Peyer's patch (tissue), 4 donors: ENCODE results near the gene MAEL. TPM values are rescaled to one million over a fixed set of nuclear protein-coding genes. Genes with fewer than 3 reads are reported as not detected.

Experiments
- DNase-seq, 3 donors: peaks; one replicate each; pipeline ENCODE4 v3.0.0-alpha.2; 2017 to 2019
- H3K27ac ChIP-seq, 4 donors: fragments of 200-600 bp; sonication (generic); one replicate each; pipeline ENCODE4 v1.5.1; 2016 to 2019
- H3K27me3 ChIP-seq, 2 donors: fragments of 200-600 bp; sonication (generic); one replicate each; pipeline ENCODE4 v1.5.1; 2019
- H3K36me3 ChIP-seq, 3 donors: fragments of 200-600 bp; sonication (generic); one replicate each; pipeline ENCODE4 v1.5.1; 2016 to 2019
- H3K4me1 ChIP-seq, 4 donors: fragments of 200-600 bp; sonication (generic); one replicate each; pipeline ENCODE4 v1.5.1; 2016 to 2019
- H3K4me3 ChIP-seq, 4 donors: fragments of 200-600 bp; sonication (generic); 1 replicate in 3 of 4; 2 replicates in 1 of 4; pipeline ENCODE4 v1.5.1; 2016 to 2019; ENCODE audit warnings: mild to moderate bottlenecking in 1 of 4
- H3K9me3 ChIP-seq, 4 donors: fragments of 200-600 bp; sonication (generic); one replicate each; pipeline ENCODE4 v1.5.1; 2016 to 2019; ENCODE audit warnings: mild to moderate bottlenecking in 1 of 4
- CTCF ChIP-seq, 6 experiments: fragments of 450-650 bp in 4 of 6; fragments of 200-600 bp in 2 of 6; sonication (generic) in 1 of 6; IDR thresholded peaks; one replicate each; pipeline ENCODE4 v1.5.1; 2017 to 2019; ENCODE audit warnings: antibody characterized with exemption in 6 of 6, mild to moderate bottlenecking in 3 of 6, moderate library complexity in 1 of 6
- POLR2A ChIP-seq, 2 donors: fragments of 450-650 bp; IDR thresholded peaks; one replicate each; pipeline ENCODE4 v1.5.1; 2017; ENCODE audit warnings: antibody characterized with exemption in 2 of 2, mild to moderate bottlenecking in 2 of 2, moderate library complexity in 2 of 2
- total RNA-seq, 4 donors: library from RNA; depleted of rRNA; stranded (reverse); fragments of >200 nt; gene quantifications; one replicate each; pipeline ENCODE4 v1.1.0, GENCODE V29; 2016

Gene MAEL
- total RNA-seq, 4 donors from 2014 or later = not detected

DNA sequence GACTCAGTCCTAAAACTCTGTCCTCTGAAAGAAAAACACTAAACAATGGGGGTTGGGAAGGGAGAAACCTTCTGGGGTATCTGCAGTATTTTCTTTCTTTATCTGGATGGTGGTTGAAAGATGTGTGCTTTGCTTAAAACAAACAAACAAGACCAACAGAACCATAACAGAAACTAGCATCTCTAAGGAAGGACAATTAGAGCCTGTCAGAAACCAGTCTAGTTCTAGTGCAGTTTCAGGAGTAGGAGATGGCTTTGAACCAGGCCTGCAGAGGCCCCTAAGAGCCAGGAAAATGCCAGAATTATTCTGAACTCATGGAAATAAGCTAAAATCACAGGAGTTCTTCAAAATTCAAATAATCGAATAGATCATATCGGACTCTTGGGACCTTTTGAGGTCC is 32.2 kb upstream of the MAEL start:
- DNase-seq = no peak

DNA sequence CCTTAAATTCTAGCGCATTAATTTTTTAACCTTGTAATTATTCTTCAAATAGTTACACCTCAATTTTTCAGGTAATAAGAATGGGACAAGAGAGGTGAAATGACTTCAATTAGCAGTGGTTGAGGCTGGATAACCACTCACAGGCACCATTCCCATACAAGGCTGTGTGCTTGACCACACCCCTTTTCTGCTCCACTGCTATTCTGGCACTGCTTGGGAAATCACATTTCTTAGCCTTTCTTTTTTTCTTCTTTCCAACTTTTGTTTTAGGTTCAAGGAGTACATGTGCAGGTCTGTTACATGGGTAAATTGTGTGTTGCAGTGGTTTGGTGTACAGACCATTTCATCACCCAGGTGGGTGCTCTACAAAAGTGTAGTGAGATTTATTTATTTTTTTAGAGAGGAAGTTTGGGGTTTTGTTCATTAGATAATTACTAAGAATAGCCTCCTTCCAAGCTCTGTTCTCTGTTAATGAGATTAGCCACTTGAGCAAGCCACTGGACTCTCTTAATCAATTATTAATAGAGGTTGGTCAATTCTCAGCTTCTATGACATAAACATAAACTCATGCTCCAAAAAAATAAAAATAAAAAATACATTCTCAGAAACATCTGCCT is 28.1 kb upstream of the MAEL start:
- Histone ChIP-seq H3K4me3 (no peak overlapping the region), H3K9me3 (no peaks in the 10 kb centered on the region), H3K27me3 (no peaks in the 10 kb centered on the region), H3K4me1 (no peaks in the 10 kb centered on the region), H3K27ac (no peak overlapping the region), H3K36me3 (no peaks in the 10 kb centered on the region)
- no peak for TF ChIP-seq CTCF (IDR thresholded peaks at IDR 0.05)
- TF ChIP-seq POLR2A (IDR thresholded peaks at IDR 0.05) = no peak
- DNase-seq = no peak

More for the DNA sequence above, 32.2 kb upstream of the MAEL start:
- Histone ChIP-seq H3K36me3 (no peaks in the 10 kb centered on the region), H3K27ac (no peak overlapping the region), H3K4me3 (no peak overlapping the region), H3K27me3 (no peaks in the 10 kb centered on the region), H3K9me3 (no peaks in the 10 kb centered on the region), H3K4me1 (no peaks in the 10 kb centered on the region)
- TF ChIP-seq CTCF (IDR thresholded peaks at IDR 0.05) (no peak), POLR2A (IDR thresholded peaks at IDR 0.05) (no peak)

- H3K36me3 ChIP-seq = no peaks in the 10 kb centered on the region
- no peaks in the 10 kb centered on the region for H3K4me1 ChIP-seq
- H3K4me3 ChIP-seq = no peak overlapping the region
- TF ChIP-seq POLR2A (IDR thresholded peaks at IDR 0.05) (no peak), CTCF (IDR thresholded peaks at IDR 0.05) (no peak)
- no peak overlapping the region for H3K27ac ChIP-seq
- no peak for DNase-seq
- H3K9me3 ChIP-seq = no peaks in the 10 kb centered on the region
- no peaks in the 10 kb centered on the region for H3K27me3 ChIP-seq
These were observed 19.9 kb upstream of the MAEL start for GRCh38 chr1:166969074-166969677.

GRCh38 chr1:166971252-166971651 is 17.8 kb upstream of the MAEL start:
- DNase-seq = no peak
- Histone ChIP-seq H3K4me3 (no peak overlapping the region), H3K27me3 (no peaks in the 10 kb centered on the region), H3K27ac (no peak overlapping the region), H3K9me3 (no peaks in the 10 kb centered on the region), H3K4me1 (peaks cover 0 to 6% (median 0%) of the 10 kb centered on the region in 4 donors), H3K36me3 (no peaks in the 10 kb centered on the region)
- no peak for TF ChIP-seq CTCF (IDR thresholded peaks at IDR 0.05)
- no peak for TF ChIP-seq POLR2A (IDR thresholded peaks at IDR 0.05)

DNA sequence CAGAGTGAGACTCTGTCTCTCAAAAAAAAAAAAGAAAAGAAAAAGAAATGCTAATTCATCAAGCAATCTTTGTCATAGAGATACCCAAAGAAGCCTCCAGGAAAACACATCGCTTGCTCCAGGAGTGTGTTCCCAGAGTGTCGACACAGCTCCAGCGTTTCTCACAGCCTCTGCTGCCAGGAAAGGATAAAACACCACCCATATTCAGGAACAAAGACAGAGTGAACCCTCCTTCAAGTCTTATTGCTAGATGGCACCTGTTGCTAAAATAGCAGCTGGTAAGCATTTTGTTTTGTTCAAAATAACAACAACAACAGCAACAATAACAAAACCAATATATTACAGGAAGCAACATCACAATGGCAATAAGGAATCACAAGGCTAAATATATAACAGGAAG is 16.9 kb upstream of the MAEL start:
- DNase-seq = no peak
- Histone ChIP-seq H3K4me3 (no peak overlapping the region), H3K9me3 (no peaks in the 10 kb centered on the region), H3K4me1 (peaks cover 0 to 6% (median 0%) of the 10 kb centered on the region in 4 donors), H3K27me3 (no peaks in the 10 kb centered on the region), H3K36me3 (no peaks in the 10 kb centered on the region), H3K27ac (no peak overlapping the region)
- TF ChIP-seq POLR2A (IDR thresholded peaks at IDR 0.05) (no peak), CTCF (IDR thresholded peaks at IDR 0.05) (no peak)
